Ectodermal cell (in vitro differentiated cells): ENCODE measurements around the gene FBL.

ENCODE experiments used
- H3K27ac ChIP-seq: 2 replicates; pipeline ENCODE4 v1.7.0; 2013; ENCODE audit warnings: mild to moderate bottlenecking, low read depth, low read length; ENCODE audit not compliant: insufficient read depth, poor library complexity, severe bottlenecking
- H3K27me3 ChIP-seq: 2 replicates; pipeline ENCODE4 v1.7.0; 2013; ENCODE audit warnings: mild to moderate bottlenecking, low read length; ENCODE audit not compliant: insufficient read depth, control insufficient read depth, poor library complexity, severe bottlenecking
- H3K36me3 ChIP-seq: one replicate; pipeline ENCODE4 v1.7.0; 2013; ENCODE audit warnings: low read length; ENCODE audit not compliant: control insufficient read depth, insufficient read depth
- H3K4me1 ChIP-seq: one replicate; pipeline ENCODE4 v1.7.0; 2013; ENCODE audit warnings: low read length; ENCODE audit not compliant: control insufficient read depth, insufficient read depth
- H3K4me3 ChIP-seq: 2 replicates; pipeline ENCODE4 v1.7.0; 2013; ENCODE audit warnings: low read depth, low read length, control low read depth; ENCODE audit not compliant: insufficient read depth
- H3K9me3 ChIP-seq: 2 replicates; pipeline ENCODE4 v1.7.0; 2013; ENCODE audit warnings: mild to moderate bottlenecking, low read length, moderate library complexity; ENCODE audit not compliant: control insufficient read depth
- WGBS, 2 experiments: methylation state at CpG; one replicate each; pipeline ENCODE4 v1.1.7; 2013; ENCODE audit warnings: missing lambda C conversion rate in 2 of 2; 5-methylcytosine and 5-hydroxymethylcytosine counted together

Gene FBL

DNA sequence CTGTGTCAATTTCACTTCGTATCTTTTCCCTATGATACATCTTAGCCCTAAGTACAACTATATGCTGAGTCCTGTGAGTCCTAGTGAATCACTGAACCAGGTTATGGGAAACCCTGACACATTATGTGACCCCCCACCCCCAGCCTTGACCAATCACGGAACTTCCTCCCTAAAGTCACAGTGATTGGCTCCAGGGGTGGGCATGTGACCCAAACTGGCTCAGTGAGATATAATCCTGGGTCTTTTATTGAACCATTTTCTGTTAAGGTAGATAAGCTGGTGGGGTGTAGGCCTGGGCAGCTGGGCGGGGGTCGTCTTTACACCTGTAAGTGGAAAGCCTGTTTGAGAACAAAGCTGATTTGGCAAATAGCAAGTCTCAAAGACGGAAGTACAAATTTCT, 19.8 kb upstream of the FBL start:
- Histone ChIP-seq H3K4me3 (no peak overlapping the region), H3K36me3 (no peaks in the 10 kb centered on the region), H3K4me1 (no peaks in the 10 kb centered on the region), H3K9me3 (no peaks in the 10 kb centered on the region), H3K27me3 (no peaks in the 10 kb centered on the region), H3K27ac (no peak overlapping the region)
- 91 to 95% methylated on average over 5 of the region's 5 CpGs for WGBS, 2 experiments

DNA sequence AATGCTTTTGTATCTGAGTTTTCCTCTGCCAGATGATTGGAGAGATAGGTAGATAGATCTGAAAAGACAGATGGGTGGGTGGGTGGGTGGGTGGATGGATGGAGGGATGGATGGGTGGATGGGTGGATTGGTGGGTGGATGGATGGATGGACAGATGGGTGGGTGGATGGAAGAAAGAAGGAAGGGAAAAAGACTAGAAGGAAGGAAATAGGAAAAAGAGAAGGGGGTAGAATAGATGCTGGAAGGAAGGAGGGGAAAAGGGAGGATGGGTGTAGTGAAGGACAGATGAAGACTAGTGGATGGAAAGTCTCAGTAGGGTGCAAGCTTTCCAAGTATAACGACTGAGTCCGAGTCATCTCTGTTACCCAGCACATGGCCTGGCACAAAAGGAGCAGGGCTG, 19.0 kb upstream of the FBL start:
- no peaks in the 10 kb centered on the region for H3K9me3 ChIP-seq
- H3K27ac ChIP-seq = no peak overlapping the region
- no peak overlapping the region for H3K4me3 ChIP-seq
- no peaks in the 10 kb centered on the region for H3K4me1 ChIP-seq
- no peaks in the 10 kb centered on the region for H3K27me3 ChIP-seq
- WGBS, 2 experiments = 87 to 91% methylated on average over 2 of the region's 2 CpGs
- no peaks in the 10 kb centered on the region for H3K36me3 ChIP-seq

DNA sequence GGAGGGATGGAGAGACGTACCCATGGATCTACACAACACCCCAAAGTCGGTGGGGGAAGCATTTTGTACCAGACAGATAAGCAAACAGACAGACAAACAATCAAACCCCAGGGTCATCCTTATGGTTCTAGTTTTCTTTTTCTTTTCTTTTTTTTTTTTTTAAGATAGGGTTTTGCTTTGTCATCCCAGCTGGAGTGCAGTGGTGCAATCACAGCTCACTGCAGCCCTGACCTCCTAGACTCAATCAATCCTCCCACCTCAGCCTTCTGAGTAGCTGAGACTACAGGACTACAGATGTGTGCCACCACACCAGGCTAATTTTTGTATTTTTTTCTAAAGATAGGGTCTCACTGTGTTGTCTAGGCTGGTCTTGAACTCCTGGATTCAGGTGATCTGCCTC, 17.9 kb upstream of the FBL start:
- H3K27ac ChIP-seq = no peak overlapping the region
- H3K27me3 ChIP-seq = no peaks in the 10 kb centered on the region
- H3K9me3 ChIP-seq = no peaks in the 10 kb centered on the region
- no peaks in the 10 kb centered on the region for H3K4me1 ChIP-seq
- no peak overlapping the region for H3K4me3 ChIP-seq
- H3K36me3 ChIP-seq = no peaks in the 10 kb centered on the region
- 79 to 100% methylated on average over 1 to 2 of the region's 2 CpGs for WGBS, 2 experiments

DNA sequence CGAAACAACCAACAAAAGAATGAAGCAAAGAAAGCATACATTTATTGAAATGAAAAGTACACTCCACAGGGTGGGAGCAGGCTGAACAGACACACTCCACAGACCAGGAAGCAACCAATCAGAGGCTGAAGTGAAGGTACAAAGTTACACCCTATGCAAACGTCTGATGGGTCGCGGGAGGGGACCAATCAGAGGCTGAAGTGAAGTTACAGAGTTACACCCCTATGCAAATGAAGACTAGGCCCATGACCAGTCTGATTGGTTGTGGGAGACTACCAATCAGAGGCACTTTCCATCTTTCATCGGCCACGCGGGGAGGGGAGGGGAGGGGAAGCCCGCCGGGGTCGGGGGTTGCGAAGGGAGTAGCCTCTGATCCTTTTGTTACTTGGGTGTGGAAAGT, 12.4 kb upstream of the FBL start:
- no peak overlapping the region for H3K27ac ChIP-seq
- H3K27me3 ChIP-seq = no peaks in the 10 kb centered on the region
- H3K36me3 ChIP-seq = no peaks in the 10 kb centered on the region
- WGBS, 2 experiments = 47 to 57% methylated on average over 11 of the region's 11 CpGs
- H3K4me3 ChIP-seq = no peak overlapping the region
- H3K9me3 ChIP-seq = no peaks in the 10 kb centered on the region
- H3K4me1 ChIP-seq = no peaks in the 10 kb centered on the region

DNA sequence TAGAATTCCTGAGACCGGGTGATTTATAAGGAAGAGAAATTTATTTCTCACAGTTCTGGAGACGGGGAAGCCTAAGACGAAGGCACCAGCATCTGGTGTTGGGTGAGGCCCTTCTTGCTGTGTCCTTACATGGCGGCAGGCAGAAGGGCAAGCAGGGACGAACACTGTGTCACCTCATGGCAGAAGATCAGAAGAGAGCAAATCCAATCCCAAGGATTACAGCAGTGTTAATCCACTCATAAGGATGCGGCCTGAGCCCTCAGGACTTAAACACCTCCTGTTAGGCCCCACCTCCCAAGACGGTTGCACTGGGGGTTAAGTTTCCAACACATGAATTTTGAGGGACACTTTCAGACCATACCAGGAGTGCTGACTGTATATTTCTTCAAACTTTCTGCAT, 6.7 kb upstream of the FBL start:
- no peaks in the 10 kb centered on the region for H3K4me1 ChIP-seq
- H3K36me3 ChIP-seq = no peaks in the 10 kb centered on the region
- no peak overlapping the region for H3K4me3 ChIP-seq
- H3K27ac ChIP-seq = no peak overlapping the region
- WGBS, 2 experiments = 91 to 93% methylated on average over 7 of the region's 7 CpGs
- H3K27me3 ChIP-seq = no peaks in the 10 kb centered on the region
- H3K9me3 ChIP-seq = no peaks in the 10 kb centered on the region

DNA sequence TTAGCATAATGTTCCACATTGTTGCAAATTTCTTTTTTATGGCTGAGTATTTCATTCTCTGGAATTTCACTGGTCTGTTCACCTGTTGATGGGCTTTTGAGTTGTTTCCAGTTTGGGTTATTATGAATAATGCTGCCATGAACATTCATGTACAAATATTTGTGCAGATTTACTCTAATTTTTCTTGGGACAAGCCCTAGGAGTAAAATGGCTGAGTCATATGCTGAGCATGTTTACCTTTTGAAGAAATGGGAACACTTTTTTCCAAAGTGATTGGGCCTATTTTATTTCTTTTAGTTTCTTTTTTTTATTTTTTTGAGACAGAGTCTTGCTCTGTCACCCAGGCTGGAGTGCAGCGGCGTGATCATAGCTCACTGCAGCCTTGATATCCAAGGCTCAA, 4.7 kb upstream of the FBL start:
- no peaks in the 10 kb centered on the region for H3K9me3 ChIP-seq
- H3K27me3 ChIP-seq = no peaks in the 10 kb centered on the region
- no peak overlapping the region for H3K4me3 ChIP-seq
- no peak overlapping the region for H3K27ac ChIP-seq
- peaks cover 8% of the 10 kb centered on the region for H3K4me1 ChIP-seq
- 63 to 65% methylated on average over 2 of the region's 2 CpGs for WGBS, 2 experiments
- H3K36me3 ChIP-seq = no peaks in the 10 kb centered on the region

DNA sequence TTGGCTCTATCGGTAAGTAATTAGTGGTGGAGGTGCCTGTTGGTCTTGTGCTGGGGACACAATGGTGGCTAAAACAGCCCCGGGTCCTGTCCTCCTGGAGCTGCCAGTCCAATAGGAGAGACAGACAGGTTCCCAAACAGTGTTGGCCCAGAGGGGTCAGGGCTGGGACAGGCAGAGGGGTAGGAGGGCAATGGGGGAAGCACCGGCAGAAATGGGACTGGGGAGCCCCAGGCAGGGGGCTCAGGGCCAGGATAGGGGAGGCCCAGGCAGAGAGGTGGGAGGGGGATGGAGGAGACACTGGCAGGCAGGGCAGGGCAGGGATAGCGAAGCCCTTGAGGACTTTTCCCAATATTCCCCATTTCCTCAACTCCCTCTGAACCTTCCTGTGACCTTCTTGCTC, 2.2 kb upstream of the FBL start:
- Histone ChIP-seq H3K4me3 (no peak overlapping the region), H3K4me1 (peaks cover 20% of the 10 kb centered on the region), H3K9me3 (no peaks in the 10 kb centered on the region), H3K27me3 (no peaks in the 10 kb centered on the region), H3K36me3 (no peaks in the 10 kb centered on the region), H3K27ac (no peak overlapping the region)
- WGBS, 2 experiments = 86 to 88% methylated on average over 4 of the region's 4 CpGs

DNA sequence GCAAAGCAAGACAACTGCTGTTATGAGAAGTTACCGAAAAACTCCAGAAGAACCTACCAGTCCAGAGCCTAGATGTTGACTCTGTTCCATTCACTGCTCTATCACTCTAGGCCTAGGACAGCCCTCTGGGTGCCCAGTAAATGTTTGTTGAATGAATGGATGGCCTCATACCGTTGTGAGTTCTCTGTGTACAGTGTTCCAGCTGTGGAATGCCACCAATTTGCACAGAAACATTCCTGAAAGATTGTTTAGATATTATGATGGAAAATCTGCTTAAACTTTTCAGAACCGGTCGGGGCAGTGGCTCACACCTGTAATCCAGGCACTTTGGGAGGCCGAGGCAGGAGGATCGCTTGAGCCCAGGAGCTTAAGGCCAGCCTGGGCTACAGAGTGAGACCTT, 1.3 kb upstream of the FBL start:
- H3K4me3 ChIP-seq = no peak overlapping the region
- 92 to 96% methylated on average over 6 of the region's 6 CpGs for WGBS, 2 experiments
- H3K4me1 ChIP-seq = peaks cover 20% of the 10 kb centered on the region
- H3K27ac ChIP-seq = no peak overlapping the region
- no peaks in the 10 kb centered on the region for H3K27me3 ChIP-seq
- H3K36me3 ChIP-seq = no peaks in the 10 kb centered on the region
- no peaks in the 10 kb centered on the region for H3K9me3 ChIP-seq

DNA sequence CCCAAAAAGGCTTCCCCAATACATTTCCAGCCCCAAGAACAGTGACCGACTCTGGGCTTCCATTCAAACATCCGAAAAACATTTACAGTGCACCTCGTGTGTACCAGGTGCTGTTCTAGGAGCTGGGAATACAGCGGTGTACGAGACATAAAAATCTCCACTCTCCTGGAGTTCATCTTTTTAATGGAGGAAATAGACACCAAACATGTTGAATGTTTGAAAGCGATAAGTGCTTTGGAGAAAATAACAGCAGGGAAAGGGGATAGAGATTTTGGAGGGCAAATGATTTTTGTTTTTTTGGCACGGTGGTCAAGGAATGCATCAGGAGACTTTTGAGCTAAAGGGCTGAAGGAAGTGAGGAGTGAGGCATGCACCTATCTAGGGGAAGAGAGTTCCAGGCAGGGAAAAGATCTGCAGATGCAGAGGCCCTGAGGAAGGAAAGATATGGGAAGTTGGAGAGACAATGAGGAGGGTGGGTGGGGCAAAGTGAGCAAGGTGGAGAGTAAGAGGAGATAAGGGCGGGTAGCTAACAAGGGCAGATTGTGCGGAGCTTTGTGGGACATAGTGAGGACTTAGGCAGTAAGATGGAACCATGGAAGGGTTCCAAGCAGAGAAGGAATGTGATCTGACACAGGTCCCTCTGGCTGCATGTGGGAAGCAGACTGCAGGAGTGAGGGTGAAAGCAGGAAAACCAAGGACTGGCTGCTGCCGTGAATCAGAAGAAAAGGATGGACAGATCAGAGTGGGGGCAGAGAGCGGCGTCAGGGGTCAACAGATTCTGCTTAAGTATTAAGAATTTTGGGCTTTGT, 703 bp upstream of the FBL start:
- 67 to 68% methylated on average over 12 of the region's 12 CpGs for WGBS, 2 experiments
- Histone ChIP-seq H3K36me3 (no peaks in the 10 kb centered on the region), H3K9me3 (no peaks in the 10 kb centered on the region), H3K27me3 (no peaks in the 10 kb centered on the region), H3K4me3 (peak overlapping the region; percentile 91), H3K4me1 (peaks cover 20% of the 10 kb centered on the region), H3K27ac (no peak overlapping the region)

DNA sequence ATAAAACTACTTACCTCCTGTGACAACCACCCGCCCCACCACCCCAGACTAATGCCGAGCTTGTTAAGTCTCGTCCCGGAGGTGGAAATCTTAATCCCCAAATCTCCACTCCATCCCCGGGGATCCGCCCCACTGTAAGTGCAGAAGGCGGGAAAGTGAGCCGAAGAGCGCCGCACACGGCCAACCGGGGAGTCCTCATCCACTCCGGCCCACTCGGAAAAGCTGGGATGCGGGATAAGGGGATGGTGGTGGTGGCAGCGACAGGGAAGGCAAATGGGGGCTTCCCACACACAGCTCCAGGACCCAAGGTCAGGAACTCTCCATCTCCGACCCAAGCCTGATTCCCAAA, 621 bp downstream of the FBL start:
- Histone ChIP-seq H3K4me3 (peak overlapping the region; percentile 91), H3K27ac (no peak overlapping the region), H3K27me3 (no peaks in the 10 kb centered on the region), H3K36me3 (peaks cover 3% of the 10 kb centered on the region), H3K9me3 (no peaks in the 10 kb centered on the region), H3K4me1 (peaks cover 20% of the 10 kb centered on the region)
- WGBS, 2 experiments = 2 to 4% methylated on average over 17 of the region's 17 CpGs

DNA sequence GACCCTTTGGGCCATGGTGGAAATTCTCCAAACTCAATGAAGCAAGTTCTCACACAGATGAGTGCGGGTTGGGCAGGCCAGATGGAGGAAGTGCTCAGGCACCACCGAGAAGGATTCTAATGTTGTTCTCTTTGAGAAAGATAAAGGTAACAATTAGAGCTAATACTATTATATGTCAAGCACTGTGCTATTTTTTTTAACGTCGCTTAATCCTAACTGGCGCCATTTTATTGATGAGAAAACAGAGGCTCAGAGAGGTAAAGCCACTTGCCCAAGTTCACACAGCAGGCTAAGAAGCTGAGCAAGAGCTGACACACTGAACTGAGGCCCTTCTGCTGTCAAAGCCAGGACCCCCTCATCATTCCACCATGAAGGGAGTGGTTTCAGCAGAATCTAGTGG, 1.0 kb downstream of the FBL start:
- H3K27me3 ChIP-seq = no peaks in the 10 kb centered on the region
- no peak overlapping the region for H3K27ac ChIP-seq
- H3K9me3 ChIP-seq = no peaks in the 10 kb centered on the region
- peaks cover 20% of the 10 kb centered on the region for H3K4me1 ChIP-seq
- peaks cover 3% of the 10 kb centered on the region for H3K36me3 ChIP-seq
- WGBS, 2 experiments = 28 to 34% methylated on average over 4 to 5 of the region's 5 CpGs
- H3K4me3 ChIP-seq = peak overlapping the region; percentile 91
